Stimulated activated CD4-positive, alpha-beta T cell treated with anti-CD3 and anti-CD28 coated beads, Interleukin-4, amount 100 ng/mL, for 1 hour (primary cell): ENCODE data around the gene FBLL1.
"Not testable (repeated sequence)": the region's sequence is repeated elsewhere in the genome, so short reads cannot be mapped to it uniquely, and the experiment has no call there.

Source experiments
- DNase-seq: peaks from one replicate; pipeline ENCODE4 v3.0.0-alpha.2; 2020

The FBLL1 gene

DNA sequence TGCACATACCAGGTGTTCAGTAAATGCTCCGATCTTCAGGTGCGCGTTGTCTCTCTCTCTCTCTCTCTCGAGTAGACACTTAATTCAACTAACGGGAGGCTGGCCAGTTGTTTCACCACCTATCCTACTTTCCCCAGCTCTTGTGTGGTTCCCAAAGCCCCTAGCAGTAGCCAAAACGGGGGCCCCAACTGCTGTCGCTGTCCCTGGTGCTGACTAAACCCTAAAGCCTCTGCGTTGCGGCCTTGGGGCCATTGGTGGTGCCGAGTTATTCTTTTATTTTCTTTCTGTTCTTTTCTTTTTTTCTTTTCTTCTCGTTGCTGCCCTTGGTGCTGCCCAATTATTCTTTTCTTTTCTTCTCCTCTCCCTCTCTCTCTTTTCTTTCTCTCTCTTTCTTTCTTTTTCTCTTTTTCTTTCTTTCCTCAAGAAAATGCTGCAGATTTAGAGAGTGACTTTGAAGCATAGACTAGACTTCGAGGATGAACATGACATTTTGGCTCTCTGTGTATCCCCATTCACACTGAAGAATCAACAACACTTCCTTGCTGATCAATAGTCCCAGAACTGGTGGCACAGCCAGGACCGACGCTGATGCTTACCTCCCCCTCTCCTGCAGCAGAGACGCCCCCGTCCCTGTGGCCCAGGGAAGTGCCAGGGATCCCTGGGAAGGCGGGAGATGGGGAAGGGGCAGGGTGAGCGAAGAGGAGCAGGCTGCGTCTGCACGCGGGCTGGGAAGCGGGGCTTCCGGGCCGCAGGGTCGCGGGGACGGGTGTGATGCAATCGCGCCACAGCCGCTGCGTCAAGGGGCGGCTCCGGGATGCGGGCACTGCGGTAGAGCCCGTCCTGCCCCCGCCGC lies at the start of gene FBLL1:
Gene FBLL1, plus strand, starts transcription at position 785 of the 853 bp plus-strand sequence. CDS start 200 bp downstream, outside the sequence.
- peak; percentile 29 for DNase-seq

DNA sequence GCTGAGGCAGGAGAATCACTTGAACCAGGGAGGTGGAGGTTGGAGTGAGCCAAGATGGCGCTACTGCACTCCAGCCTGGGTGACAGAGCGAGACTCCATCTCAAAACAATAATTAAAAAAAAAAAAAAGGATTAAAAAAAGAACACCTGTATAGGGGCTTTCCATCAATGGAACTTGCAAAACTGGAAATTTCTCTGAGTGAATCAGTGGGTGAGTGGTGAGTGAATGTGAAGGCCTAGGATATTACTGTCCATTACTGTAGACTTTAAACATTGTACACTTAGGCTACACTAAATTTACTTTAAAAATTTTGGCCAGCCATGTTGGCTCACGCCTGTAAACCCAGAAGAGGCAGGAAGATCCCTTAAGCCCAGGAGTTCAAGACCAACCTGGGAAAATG lies 48.5 kb upstream of the FBLL1 start:
- no peak for DNase-seq

DNA sequence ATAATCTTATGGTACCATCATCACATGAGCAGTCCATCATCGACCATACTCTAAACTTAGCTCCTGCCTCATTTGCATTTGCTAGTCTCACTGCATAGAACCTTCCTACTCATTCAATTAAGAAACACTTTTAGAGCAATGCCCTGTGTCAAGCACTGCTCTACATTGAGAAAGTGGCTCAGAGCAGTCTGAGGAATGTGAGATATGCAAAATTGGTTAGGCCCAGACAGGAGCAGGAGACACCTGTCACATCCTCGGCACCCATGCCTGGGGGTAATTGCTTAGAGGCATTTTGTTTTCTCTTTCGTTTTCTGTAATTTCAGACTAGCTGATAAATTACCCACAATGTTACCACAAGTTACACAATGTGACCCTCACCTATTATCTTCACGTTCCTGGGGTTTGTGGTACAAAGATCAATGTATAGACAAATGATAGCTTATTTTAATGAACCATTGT lies 47.7 kb upstream of the FBLL1 start:
- DNase-seq, result no peak

DNA sequence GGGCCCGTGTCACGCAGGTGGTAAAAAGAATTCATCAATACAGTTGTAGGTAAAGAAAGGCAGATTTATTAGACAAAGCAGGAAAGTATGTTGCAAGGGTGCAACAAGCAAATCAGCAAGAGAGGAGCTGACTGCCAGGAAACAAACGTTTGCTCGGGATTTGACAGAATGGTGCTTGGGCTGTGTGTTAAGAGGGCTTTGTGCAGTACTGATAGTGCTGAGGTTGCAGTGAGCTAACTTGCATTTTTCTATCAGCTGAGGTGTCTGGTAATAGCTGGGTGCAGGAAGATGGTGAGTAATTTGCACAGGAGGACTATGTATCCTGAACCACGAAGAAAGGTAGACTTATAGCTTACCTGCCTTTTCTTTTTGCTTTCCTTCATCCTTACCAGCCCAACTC lies 46.7 kb upstream of the FBLL1 start:
- DNase-seq, result no peak

DNA sequence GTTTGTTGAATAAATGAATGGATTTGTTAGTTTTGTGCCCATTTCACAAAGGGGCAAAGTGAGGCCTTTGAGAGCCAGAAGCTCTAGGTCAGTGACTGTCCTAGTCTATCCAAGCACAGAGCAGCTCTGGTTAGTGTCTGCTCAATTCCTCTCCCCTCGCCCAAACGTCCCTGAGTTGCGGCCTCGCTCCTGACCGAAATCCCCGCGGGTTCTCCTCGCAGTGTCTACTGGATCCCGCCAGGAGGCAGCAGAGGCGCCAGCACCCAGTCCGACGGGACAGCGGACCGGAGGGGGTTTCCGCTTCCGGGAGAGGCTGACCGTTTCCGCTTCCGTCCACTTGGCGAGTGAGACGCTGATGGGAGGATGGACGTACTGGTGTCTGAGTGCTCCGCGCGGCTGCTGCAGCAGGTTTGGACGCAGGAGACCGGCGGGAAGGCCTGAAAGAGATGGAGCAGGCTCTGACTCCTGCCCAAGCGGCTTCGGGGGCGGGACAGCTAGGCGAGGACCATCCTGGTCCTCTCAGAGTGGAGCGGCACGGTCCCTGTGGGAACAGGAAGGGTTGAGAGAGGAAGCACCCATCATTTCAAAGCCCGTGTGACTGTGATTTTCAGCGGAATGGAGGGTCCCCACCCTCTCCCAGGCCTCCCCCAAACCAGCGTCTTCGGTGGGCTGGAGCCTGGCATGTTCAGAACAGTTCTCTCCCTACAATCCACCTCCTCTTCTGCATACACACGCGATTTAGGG lies 42.8 kb upstream of the FBLL1 start, which contains the start of gene RARS1:
Gene RARS1, plus strand, starts transcription at position 336 of the 744 bp plus-strand sequence. Its CDS starts 28 bp downstream, at position 364.
- DNase-seq, result peak; percentile 90

DNA sequence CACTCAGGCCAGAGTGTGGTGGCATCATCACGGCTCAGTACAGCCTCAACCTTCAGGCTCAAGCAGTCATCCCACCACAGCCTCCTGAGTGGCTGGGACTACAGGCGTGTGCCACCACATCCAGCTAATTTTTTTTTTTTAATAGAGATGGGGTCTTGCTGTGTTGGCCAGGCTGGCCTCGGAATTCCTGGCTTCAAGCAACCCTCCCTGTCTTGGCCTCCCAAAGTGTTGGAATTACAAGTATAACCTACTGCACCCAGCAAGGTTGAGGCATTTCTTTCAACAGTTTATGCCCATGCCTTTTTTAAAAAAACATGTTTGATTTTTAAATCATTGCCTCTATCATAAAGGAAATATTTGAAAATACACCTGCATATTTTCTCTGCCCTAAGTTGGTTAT lies 40.0 kb upstream of the FBLL1 start:
- no peak for DNase-seq

DNA sequence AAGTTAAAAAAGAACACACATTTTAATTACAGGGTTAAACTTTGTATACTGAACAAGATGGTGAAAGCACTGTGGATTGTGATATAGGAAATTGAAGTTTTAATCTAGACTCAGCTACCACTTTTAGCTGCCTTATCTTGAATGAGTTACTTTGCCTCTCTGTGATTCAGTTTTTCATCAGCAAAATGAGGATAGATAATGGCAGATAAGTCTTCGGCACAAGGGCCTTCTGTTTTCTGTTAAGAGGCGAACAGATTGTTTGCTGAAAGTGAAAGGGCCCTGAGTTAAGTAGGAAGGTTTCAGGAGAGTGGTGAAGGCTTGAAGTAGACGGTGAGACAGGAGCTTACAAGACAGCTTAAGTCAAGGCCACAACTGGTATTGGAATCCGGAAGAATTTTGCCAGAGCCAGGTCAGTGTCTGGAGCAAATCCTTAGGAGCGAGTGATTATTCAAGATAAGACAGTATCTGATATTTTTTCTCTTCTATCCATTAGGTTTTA lies 35.0 kb upstream of the FBLL1 start:
- DNase-seq, result no peak

DNA sequence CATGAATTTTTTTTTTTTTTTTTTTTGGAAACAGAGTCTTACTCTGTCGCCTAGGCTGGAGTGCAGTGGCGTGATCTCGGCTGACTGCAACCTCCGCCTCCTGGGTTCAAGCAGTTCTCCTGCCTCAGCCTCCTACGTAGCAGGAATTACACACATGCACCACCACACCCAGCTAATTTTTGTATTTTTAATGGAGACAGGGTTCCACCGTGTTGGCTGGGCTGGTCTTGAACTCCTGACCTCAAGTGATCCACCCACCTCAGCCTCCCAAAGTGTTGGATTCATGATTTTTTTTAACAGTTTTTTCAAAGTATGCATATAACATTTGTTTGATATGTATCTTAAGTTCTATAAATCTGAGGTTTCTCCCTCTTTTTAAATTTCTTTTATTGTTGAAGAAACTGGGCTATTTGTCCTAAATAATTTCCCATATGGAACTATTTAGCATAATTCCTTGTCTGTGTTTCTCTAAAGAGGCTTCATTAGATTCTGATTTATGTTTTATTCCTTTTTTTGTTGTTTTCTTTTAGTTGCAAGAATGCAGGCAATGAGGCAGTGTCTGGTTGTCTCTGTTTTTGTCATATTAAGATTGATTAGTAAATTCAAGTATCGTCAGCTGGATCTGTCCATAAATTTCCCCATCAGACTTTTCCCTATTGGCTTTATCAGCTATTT lies 26.4 kb upstream of the FBLL1 start:
- DNase-seq, result no peak

DNA sequence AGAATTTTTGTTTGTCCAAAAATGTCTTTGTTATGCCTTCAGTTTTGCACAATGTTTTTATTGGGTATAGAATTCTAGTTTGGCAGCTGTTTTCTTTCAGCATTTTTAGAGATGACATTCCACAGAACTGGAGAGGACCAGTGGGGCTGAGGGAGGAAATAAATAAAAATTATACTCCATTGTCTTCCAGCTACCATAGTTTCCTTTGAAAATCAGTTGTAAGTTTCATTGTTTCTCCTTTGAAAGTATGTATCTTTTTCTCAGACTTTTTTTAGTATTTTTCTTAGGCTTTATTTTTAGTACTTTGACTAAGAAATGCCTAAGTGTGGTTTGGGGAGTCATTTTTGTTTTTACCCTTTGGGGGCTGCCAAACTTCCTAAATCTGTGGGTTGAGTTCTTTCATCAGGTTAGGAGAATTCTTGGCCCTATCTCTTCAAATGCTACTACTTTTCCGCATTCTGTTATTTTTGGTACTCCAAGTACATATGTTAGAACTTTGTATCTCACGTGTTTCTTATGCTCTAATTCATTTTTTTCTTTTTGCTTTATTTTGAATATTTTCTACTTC lies 15.2 kb upstream of the FBLL1 start:
- DNase-seq, result no peak

DNA sequence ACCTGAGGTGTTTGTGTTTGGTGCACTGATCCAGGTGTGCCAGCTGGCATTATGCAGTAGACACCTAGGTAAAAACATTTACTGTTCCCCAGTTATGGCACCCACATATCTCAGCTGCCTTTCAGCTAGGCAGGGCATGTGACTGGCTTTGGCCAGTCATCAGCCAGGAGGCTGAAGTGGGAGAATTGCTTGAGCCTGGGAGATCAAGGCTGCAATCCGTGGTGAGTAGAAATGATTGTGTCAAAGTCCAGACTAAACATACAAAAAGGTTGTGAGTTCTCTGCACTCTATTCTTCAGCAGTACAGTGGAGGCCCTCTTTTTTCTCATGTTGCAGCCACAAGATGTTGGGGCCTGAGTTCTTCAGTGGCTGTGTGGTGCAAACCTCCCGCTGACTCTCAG lies 3.2 kb upstream of the FBLL1 start:
- DNase-seq, result no peak

DNA sequence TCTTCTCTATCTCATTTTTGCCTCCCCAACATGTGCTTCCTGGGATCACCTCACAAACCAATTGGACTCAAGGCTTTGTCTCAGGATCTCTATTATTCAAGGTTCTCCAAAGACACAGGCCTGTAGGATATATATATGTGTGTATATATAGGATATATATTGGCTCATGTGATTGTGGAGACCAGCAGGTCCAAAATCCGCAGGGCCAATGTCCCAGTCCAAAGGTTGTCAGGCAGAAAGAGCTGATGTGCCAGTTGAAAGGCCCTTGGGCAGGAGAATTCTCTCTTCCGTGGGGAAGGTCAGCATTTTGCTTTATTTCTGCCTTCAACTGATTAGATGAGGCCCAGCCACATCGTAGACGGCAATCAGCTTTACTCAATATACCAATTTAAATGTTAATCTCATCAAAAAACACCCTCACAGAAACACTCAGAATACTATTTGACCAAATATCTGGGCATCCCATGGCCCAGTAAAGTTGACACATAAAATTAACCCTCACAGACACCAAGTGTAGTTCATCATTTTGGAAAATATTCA lies 1.3 kb upstream of the FBLL1 start:
- no peak for DNase-seq

DNA sequence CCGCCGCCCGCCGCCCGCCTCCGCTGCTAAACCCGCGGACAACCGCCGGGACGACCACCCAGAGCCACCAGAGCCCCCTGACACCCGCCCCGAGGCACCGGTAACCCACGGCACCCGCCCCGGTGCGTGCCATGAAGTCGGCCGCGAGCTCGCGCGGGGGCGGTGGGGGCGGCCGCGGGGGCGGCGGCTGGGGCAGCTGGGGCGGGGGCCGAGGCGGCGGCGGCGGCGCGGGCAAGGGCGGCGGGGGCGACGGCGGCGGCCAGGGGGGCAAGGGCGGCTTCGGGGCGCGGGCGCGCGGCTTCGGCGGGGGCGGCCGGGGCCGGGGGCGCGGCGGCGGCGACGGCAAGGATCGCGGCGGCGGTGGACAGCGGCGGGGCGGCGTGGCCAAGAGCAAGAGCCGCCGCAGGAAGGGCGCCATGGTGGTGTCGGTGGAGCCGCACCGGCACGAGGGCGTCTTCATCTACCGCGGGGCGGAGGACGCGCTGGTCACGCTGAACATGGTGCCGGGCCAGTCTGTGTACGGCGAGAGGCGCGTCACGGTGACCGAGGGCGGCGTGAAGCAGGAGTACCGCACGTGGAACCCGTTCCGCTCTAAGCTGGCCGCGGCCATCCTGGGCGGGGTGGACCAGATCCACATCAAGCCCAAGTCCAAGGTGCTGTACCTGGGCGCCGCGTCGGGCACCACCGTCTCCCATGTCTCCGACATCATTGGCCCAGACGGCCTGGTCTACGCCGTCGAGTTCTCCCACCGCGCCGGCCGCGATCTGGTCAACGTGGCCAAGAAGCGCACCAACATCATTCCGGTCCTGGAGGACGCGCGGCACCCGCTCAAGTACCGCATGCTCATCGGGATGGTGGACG lies 499 bp downstream of the FBLL1 start:
- DNase-seq, result peak; percentile 4

DNA sequence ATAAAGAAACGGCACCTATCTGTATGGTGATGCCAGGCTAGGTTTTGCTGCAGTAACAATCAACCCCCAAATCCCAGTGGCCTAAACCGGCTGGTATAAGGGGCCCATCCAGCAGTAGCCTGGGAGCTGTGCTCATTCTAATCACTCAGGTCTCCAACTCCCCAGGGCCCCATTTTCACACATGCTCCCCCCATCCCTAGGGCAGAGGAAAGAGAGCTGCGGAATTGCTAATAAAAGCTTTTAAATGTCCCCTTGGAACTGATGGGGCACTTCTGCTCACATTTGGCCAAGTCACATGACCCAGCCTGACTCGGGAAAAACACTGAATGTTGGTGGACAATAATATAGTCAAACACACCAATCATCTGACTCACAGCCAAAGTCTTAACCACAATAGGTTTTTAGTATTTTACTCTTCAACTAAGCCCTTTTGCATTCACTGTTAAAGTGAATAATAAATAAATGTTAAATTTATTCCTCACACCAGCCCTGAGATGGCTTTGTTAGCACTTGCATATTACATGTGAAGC lies 1.6 kb downstream of the FBLL1 start:
- DNase-seq, result no peak

DNA sequence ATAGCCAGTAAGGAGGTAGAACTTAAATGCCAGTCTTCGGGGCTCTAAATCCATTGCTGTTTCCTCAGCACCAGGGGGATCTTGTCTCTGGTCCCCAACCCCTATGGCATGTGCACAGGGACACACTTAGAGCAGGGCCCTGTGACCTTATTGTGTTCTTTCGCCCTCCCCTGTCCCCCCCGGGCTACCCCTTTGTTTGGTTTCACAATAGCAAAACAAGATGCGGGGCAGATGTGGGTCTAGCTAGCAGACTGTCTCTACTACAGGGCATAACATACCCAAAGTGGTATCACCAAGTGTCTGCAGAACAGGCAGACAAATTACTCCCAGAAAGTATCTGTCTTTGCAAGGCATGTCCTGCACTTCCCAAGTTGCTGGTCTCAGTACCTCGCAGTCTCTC lies 2.1 kb downstream of the FBLL1 start:
- no peak for DNase-seq

DNA sequence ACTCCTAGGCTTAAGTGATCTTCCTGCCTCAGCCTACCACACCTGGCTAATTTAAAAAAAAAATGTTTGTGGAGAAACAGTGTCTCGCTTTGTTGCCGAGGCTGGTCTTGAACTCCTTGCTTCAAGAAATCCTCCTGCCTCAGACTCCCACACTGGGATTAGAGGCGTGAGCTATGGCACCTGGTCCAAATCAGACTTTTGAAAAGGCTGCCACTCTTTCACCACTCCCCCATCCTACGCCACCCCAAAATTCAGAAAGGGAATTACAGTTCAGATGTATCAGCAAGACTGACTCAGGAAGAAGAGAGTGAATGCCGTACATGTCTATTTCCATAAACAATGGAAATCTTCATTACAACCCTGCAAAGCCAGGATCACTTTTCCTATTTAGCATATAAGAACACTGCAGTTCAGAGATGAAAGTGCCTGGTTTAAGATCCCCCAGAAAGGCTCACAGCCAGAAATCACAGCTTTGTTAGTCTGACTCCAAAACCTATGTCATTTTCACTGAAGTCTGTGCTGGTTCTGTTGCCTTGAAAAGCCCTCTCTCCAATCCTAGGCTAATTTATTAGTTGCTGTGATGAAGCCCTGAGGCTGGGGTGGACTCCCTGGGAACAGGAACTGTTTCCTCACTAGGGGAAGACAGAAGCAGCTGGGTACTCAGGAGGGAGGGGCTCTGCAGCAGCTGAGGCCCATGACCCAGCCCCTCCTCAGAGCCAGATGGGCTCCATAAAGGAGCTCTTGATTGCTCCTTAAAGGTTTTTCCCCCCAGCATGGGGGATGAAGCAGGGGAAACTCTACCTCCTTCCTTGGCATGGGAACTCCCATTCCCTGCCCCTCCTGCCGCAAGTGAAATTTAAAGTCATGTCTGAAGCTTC lies 3.1 kb downstream of the FBLL1 start:
- DNase-seq, result no peak

DNA sequence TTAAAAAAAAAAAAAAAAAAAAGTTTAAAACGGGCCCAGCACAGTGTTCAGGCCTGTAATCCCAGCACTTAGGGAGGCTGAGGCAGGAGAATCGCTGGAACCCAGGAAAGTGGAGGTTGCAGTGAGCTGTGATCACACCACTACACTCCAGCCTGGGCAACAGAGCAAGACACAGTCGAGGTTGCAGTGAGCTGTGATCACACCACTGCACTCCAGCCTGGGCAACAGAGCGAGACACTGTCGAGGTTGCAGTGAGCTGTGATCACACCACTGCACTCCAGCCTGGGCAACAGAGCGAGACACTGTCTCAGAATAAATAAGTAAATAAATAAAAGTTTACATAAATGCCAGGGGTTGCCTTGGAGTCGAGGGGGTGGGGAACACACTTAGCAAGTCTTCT lies 5.2 kb downstream of the FBLL1 start:
- DNase-seq, result not testable (repeated sequence)

DNA sequence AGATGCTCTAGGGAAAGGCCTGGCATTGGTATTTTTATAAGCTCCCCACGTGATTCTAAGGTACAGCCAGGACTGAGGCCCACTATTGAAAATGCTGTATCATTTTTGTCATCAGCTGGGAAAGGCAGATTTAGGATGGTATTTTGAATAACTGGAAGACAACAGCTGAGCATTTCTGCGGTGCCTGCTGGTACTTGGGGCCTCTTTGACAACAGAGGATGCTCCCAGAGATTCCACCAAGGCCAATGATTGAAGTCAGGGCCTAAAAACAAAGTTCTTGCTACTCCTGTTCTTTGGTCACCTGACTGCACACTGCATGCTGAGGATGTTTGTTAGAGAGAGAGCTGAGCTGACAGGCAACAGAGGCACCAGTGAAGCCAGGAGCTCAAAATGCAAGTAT lies 8.1 kb downstream of the FBLL1 start:
- no peak for DNase-seq

DNA sequence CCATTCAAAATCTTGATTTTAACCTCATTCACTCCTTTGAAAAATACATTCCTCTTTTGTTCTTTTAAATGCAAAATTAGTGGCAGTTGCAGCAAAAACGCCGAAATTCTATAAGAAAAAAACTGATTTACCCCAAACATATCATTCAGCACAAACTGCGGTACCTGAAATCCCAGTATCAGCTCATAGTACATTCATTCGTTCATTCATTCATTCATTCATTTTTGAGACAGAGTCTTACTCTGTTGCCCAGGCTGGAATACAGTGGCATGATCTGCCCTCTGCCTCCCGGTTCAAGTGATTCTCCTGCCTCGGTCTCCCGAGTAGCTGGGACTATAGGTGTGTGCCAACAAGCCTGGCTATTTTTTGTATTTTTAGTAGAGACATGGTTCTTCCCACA lies 20.4 kb downstream of the FBLL1 start:
- DNase-seq, result no peak

DNA sequence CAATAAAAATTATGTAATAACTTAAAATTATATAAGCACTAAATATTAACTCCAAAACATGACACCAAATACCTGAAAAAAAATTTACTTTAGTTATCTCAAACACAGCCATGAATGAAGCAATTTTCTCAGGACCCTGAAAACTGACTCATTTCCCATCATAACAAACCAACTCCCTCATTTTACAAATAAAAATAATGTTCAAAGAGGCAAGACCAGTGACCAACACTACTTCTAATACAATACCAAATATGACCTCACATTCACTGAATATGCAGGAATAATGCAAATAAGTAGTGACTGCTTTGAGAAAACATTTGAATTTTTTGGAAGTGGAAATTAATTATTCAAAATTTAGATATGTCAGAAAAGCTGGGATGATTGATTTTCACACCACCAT lies 21.6 kb downstream of the FBLL1 start:
- DNase-seq, result no peak

DNA sequence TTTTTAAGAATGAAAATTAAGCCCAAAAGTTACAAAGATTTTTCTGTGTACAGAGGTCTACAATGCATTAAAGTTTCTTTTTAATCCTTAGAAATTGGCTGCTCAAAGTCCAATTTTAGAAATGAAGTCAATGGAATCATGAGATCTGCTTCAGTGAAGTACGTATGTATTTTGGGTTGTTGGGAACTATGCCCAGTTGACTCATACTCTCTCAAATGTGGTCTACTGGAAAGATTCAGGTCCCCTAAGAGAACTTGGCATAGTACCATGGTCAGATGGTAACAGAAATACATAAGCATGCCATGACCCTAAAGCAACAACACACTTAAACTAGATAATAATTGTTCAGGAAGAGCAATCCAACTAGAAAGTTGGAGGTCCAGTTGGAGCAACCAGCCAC lies 23.0 kb downstream of the FBLL1 start:
- no peak for DNase-seq
